ENCODE data around the gene FARP1. TPM values are rescaled to one million over a fixed set of nuclear protein-coding genes. Genes with fewer than 3 reads are reported as not detected.

Gene FARP1
- total RNA-seq, 1 experiment from 2014 or later: 5.0 TPM

Other genes with a start within 250 kb of the FARP1 start
- 110 and 114 TPM in 2 replicates for gene IPO5, start 189.4 kb upstream of the FARP1 start, total RNA-seq (2014; rRNA removed; shearing (Covaris generic))
- not detected in 2 replicates for gene RNF113B, start 34.2 kb downstream of the FARP1 start, total RNA-seq (2014; rRNA removed; shearing (Covaris generic))